GM10266 (cell line): Measurements from ENCODE around the gene INSM1.

Experiments used
- DNase-seq: peaks from one replicate; pipeline ENCODE4 v3.0.0; 2012; ENCODE audit errors: extremely low spot score
- CTCF ChIP-seq: IDR thresholded peaks from 2 replicates; pipeline ENCODE4 v1.5.1; 2012; ENCODE audit warnings: mild to moderate bottlenecking, low read depth; ENCODE audit not compliant: control insufficient read depth, insufficient read depth; ENCODE audit errors: missing control alignments

The INSM1 gene

GRCh38 chr20:20401991-20402390, 34.1 kb downstream of the INSM1 start:
- TF ChIP-seq CTCF: no peak
- DNase-seq: no peak

- no peak for DNase-seq
- TF ChIP-seq CTCF: no peak
Observed at GRCh38 chr20:20404633-20405032, 36.7 kb downstream of the INSM1 start.

- TF ChIP-seq CTCF: no peak
- DNase-seq: no peak
Observed at GRCh38 chr20:20405623-20406022, 37.7 kb downstream of the INSM1 start.

- no peak for DNase-seq
- no peak for TF ChIP-seq CTCF
Observed at GRCh38 chr20:20406306-20406705, 38.4 kb downstream of the INSM1 start.

- DNase-seq: no peak
- no peak for TF ChIP-seq CTCF
Observed at GRCh38 chr20:20407891-20408805, 40.2 kb downstream of the INSM1 start.

GRCh38 chr20:20409331-20409730, 41.4 kb downstream of the INSM1 start:
- TF ChIP-seq CTCF: no peak
- DNase-seq: no peak

GRCh38 chr20:20410678-20411077, 42.8 kb downstream of the INSM1 start:
- DNase-seq: no peak

More at GRCh38 chr20:20410678-20411077, 42.8 kb downstream of the INSM1 start:
- no peak for TF ChIP-seq CTCF
